Activated naive CD4-positive, alpha-beta T cell treated with anti-CD3 and anti-CD28 coated beads, Interleukin-2, amount 50 U/mL, for 72 hours (primary cell): ENCODE results near the gene IL15RA. TPM values are rescaled to one million over a fixed set of nuclear protein-coding genes. Genes with fewer than 3 reads are reported as not detected.
"Not testable (repeated sequence)": the region's sequence is repeated elsewhere in the genome, so short reads cannot be mapped to it uniquely, and the experiment has no call there.

Source experiments
- ATAC-seq, 2 donors: fragments of 150-1000 bp; cut with Tn5 transposase; 2 replicates each; pipeline ENCODE4 v1.10.0; 2021; ENCODE audit warnings: mild to moderate bottlenecking in 2 of 2, moderate library complexity in 2 of 2
- DNase-seq, 2 donors: peaks; one replicate each; pipeline ENCODE4 v3.0.0; 2021 to 2022; ENCODE audit warnings: low spot score in 2 of 2
- H3K27ac Mint-ChIP-seq, 2 donors: one replicate each; pipeline ENCODE4 v1.8.0; 2022; ENCODE audit warnings: mild to moderate bottlenecking in 2 of 2, mixed read lengths in 2 of 2
- H3K36me3 Mint-ChIP-seq, 2 donors: one replicate each; pipeline ENCODE4 v1.8.0; 2022; ENCODE audit warnings: mixed read lengths in 2 of 2
- H3K9me3 Mint-ChIP-seq, 2 donors: one replicate each; pipeline ENCODE4 v1.8.0; 2022; ENCODE audit warnings: mixed read lengths in 2 of 2
- total RNA-seq, 2 donors: library from RNA; stranded (reverse); gene quantifications; one replicate each; pipeline ENCODE4 v1.2.3, GENCODE V29; 2022

The IL15RA gene
- total RNA-seq, 2 donors from 2014 or later, result 6.6 to 16.7 TPM

DNA sequence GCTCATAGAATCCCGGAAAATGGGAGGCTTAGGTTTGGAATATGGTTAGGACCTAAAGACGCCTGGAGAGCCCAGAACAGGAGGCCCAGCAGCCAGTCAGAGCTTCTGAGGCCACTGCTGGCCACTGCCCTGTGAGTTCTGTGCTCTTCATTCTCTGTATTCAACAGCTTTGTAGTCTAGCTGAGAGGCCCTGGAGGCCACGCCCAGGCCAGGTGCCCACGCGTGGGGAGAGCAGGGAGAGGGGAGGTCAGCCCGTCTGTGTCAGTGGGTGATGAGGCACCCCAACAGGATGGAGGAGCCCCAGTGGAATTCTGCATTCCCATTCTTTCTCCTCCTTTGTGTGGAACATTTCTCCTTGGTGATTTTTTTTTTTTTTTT, 29.1 kb downstream of the IL15RA start:
- Mint-ChIP-seq H3K9me3 (no peaks in the 10 kb centered on the region), H3K27ac (no peak overlapping the region), H3K36me3 (no peaks in the 10 kb centered on the region)
- DNase-seq (no peak), ATAC-seq (no peak)

DNA sequence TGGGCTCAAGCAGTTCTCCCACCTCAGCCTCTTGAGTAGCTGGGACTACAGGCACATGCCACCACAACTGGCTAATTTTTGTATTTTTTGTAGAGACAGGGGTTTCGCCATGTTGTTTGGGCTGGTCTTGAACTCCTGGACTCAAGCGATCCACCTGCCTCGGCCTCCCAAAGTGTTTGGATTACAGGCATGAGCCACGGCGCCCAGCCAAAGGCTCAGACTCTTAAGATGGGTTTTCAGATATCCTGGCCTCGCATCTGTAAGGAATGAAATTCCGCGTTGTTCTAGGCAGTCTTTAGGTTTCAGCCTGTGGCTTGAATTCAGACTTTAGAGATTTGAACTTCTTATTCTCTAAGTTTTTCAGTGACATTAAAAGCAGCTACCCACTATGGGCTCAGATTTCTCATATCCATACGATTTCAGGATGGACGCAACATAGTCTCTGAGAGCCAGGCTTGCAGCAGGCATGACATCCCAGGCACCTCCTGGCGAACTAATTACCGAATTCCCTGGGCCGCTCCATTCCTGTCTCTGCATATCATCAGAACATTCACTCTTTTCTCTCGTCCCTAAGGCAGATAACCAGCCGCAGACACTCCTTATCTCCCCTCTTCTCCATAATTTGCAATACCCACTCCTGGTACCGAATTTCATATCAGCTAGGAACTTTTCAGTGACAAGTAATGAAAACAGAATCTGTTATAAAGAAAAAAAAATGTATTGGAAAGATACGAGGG, 29.7 kb downstream of the IL15RA start:
- no peak for ATAC-seq
- Mint-ChIP-seq H3K36me3 (no peaks in the 10 kb centered on the region), H3K27ac (no peak overlapping the region), H3K9me3 (no peaks in the 10 kb centered on the region)
- DNase-seq, result no peak

DNA sequence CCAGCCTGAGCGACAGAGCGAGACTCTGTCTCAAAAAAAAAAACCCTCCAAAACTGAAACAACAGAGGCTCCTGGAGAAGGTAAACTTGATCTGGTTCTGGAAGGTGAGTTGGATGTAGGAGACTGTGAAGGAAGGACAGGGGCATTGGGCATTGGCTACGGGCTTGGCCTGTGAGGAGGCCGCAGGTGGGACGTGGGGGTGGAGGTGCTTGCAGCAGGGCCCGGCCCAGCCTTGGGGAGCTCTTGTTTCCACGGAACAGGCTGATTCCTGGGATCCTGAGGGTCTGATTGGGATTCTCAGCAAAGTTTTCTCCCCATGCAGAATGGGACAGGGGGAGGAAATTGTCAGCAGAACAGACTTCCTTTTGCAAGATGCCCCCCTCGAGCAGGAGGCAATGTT, 30.6 kb downstream of the IL15RA start:
- Mint-ChIP-seq H3K27ac (peak overlapping the region in 1 of 2 donors; percentile 57), H3K9me3 (no peaks in the 10 kb centered on the region), H3K36me3 (no peaks in the 10 kb centered on the region)
- no peak for DNase-seq
- ATAC-seq, result no peak

DNA sequence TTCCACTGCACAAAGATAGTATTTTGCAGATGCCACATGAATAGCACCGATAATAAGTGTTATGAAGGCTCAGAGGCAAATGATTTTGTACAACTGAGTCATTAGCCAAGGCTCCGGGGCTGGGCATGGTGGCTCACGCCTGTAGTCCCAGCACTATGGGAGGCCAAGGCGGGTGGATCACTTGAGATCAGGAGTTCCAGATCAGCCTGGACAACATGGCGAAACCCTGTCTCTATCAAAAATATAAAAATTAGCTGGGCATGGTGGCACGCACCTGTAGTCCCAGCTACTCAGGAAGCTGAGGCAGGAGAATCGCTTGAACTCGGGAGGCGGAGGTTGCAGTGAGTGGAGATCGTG, 30.9 kb downstream of the IL15RA start:
- not testable (repeated sequence) for ATAC-seq, H3K27ac Mint-ChIP-seq, H3K36me3 Mint-ChIP-seq, DNase-seq, H3K9me3 Mint-ChIP-seq

DNA sequence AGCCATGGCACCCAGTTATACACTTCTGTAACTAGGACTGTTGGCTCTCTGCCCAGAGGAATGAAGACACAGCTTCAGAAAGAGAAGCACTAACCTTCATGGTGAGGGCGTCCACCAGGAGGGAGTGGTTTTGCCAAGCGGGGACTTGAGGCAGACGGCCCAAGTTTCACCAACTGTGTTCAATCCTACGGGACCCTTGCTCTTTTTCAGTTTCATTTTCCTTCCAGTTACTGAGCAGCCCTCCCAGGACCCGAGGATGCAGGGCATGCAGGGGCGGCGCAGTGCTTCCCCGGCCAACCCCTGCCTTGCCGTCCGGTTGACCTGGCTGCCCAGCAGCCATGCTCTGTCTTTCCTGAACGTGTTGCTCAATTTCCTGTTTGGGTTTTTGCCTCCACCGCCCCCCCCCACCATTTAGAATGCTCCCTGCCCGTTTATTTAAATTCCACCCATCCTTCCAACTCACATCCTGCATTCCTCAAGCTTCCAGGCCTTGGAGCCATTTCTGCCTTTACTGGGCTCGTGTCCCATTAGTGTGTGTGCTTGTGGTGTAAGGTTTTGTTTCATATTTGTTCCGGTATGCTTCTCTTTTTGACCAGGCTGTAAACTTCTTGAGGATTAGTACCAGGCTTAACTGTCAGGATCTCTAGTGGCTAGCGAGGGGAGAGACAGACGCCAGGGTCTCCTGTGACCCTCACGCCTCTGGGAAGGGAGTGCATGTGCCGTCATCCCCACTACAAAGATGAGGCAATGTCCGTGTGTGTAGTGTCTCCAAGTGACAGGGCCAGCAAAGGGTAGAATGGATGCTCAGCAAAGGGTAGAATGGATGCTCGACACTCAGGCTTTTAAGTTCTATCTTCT, 31.6 kb downstream of the IL15RA start:
- ATAC-seq (peak in 1 of 2 donors; percentile 24), DNase-seq (no peak)
- Mint-ChIP-seq H3K36me3 (no peaks in the 10 kb centered on the region), H3K9me3 (no peaks in the 10 kb centered on the region), H3K27ac (peak overlapping the region in 1 of 2 donors; percentile 2)

DNA sequence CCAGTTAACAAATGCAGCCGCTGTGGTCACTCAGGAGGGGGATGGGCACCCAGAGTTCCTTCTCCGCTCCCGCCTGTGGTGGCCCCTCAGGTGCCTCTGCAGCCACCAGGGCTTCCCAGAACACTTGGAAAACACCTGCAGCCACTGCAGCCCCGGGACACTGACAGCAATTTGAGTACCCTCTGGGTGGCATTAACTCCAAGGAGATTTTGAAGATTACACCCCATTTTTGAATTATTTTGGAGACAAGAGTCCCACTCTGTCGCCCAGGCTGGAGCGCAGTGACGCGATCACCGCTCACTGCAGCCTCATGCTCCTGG, 32.2 kb downstream of the IL15RA start:
- DNase-seq, result no peak
- Mint-ChIP-seq H3K9me3 (no peaks in the 10 kb centered on the region), H3K36me3 (no peaks in the 10 kb centered on the region), H3K27ac (peak overlapping the region in 1 of 2 donors; percentile 2)
- no peak for ATAC-seq

DNA sequence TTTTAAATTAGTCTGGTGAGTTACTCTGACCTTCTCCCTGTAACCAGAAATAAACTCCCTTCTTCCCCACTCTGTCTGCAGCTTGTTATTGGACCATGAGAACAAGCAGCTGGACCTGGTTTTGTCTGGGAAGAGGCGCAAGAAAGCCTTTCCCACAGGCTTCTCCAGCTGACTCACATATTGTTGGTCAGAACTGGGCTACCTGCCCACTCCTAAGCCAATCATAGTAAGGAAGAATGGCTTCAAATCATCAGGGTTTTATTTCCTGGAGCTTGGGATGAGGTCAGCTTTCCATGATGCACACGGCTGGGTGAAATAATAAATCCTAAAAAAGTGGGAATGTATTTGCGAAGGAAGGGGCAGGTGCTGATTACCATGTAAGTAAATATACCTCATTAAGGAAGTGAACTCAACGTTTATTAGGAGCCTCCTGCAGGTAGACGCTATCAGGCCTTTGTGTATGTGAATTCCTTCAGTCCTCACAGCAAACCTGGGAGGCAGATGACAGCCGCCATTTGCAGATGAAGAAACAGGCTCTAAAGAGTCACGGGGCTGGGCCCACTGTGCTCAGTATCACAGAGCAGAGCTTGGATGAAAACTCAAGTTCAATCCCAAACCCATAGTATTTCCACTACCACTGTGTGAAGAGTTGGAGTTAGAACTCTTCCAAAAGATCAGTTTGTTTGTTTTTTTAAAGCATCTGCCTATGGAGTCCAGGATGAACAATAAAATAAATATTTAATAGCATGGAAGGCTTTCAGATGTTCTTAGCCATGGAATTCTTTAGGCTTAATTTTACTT, 32.8 kb downstream of the IL15RA start:
- H3K36me3 Mint-ChIP-seq, result no peaks in the 10 kb centered on the region
- DNase-seq (no peak), ATAC-seq (no peak)
- H3K9me3 Mint-ChIP-seq, result no peaks in the 10 kb centered on the region
- H3K27ac Mint-ChIP-seq, result peak overlapping the region in 1 of 2 donors; percentile 2

DNA sequence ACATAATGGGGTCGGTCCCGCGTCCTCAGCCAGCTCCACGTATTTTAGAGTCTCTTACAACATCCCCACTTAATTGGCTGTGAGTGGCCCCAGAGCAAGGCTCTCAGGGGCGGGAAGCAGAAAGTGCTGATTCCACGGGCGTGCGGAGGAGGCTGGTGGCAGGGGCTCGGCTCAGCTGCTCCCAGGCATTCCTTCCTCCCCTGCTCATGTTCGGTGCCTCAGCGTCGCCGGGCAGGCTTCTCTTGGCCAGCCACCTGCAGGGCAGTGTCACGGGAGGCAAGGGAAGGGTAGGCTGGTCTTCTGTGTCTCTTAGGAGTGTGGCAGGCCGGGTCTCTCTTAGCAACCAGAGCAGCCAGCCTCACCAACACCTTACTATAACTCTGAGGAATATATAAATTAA, 33.8 kb downstream of the IL15RA start:
- DNase-seq, result no peak
- Mint-ChIP-seq H3K36me3 (peaks cover 0 to 3% of the 10 kb centered on the region in 2 donors), H3K27ac (no peak overlapping the region), H3K9me3 (no peaks in the 10 kb centered on the region)
- ATAC-seq, result no peak

DNA sequence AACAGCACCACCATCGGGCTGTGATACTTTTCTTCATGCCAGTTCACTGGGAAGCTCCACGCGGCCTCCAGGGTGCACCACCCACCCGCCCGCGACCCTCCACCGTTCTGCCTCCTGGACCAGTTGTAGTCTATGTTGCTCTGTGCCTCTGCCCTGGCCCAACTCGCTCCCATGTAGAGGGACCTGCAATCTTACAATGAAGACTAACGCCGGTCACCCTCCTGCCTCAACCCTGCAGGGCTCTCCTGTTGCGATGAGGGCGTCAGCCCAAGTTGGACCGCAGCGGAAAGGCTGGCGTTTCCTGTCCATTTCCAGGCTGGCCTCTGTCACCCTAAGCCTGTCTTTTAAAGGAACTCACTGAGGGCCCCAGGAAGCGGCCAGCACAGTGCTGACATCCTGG, 34.9 kb downstream of the IL15RA start:
- ATAC-seq, result no peak
- peaks cover 0 to 14% of the 10 kb centered on the region in 2 donors for H3K36me3 Mint-ChIP-seq

DNA sequence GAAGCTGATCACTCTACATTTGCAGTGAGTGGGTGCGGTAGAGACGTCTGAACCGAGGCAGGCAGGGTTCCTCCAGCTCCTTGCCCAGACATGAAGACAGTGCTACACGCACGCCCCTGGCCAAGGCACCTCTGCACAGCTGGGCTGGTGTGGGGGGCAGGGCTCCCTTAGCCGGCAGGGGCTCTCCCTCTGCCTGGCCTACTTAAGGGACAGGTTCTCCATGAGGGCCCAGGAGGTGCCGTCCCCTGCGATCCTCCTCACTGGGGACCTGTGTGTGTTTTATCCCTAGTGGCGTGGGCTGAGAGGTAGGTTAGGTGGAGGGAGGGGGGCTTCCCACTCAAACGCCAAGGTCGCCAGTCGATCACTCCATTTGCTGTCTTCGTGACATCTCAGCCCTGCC, 35.3 kb downstream of the IL15RA start:
- ATAC-seq (no peak), DNase-seq (no peak)
- H3K36me3 Mint-ChIP-seq, result peaks cover 0 to 14% of the 10 kb centered on the region in 2 donors
- no peak overlapping the region for H3K27ac Mint-ChIP-seq
- H3K9me3 Mint-ChIP-seq, result no peaks in the 10 kb centered on the region

More for the DNA sequence above, 34.9 kb downstream of the IL15RA start:
- Mint-ChIP-seq H3K27ac (no peak overlapping the region), H3K9me3 (no peaks in the 10 kb centered on the region)
- no peak for DNase-seq

DNA sequence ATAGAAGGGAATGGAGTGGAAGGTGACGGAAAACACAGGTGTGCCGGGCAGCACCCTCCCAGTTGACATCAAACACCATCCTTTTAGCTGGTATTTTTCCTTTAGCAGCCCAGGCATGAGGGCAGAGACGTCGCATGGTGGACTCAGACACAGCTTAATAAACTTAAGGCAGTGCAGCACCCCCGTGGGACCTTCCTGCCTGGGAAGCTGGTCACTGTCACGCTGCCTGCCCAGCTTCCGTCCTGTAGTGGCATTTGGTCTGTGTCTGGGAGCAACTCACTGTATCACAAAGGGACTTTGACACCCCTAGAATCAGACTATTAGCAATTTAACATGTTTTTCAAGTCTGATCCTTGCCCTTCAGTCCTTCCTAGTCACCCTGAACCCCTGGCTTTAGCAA, 35.8 kb downstream of the IL15RA start:
- DNase-seq (no peak), ATAC-seq (no peak)
- Mint-ChIP-seq H3K27ac (no peak overlapping the region), H3K9me3 (no peaks in the 10 kb centered on the region), H3K36me3 (peaks cover 0 to 14% of the 10 kb centered on the region in 2 donors)

DNA sequence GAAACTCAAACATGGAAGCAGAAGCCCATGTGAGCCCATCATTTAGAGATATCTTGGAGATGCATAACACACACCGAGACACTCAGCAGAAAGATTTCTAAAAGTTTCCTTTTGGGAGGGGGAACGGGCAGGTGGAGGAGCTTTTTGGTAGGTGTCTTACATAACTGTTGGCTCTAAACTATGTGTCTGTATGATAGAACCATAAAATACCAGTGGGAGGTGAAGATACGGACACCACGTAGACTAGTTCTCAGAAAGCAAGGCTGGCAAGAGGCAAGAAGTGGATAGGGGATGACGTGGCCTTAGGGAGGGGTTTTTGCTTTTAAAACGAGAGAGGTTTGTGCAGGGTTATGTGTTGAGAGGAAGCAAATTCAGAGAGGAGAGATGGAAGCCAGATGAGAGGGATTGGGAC, 36.5 kb downstream of the IL15RA start:
- no peak overlapping the region for H3K27ac Mint-ChIP-seq
- ATAC-seq (no peak), DNase-seq (no peak)
- H3K36me3 Mint-ChIP-seq, result peaks cover 0 to 14% of the 10 kb centered on the region in 2 donors
- no peaks in the 10 kb centered on the region for H3K9me3 Mint-ChIP-seq

DNA sequence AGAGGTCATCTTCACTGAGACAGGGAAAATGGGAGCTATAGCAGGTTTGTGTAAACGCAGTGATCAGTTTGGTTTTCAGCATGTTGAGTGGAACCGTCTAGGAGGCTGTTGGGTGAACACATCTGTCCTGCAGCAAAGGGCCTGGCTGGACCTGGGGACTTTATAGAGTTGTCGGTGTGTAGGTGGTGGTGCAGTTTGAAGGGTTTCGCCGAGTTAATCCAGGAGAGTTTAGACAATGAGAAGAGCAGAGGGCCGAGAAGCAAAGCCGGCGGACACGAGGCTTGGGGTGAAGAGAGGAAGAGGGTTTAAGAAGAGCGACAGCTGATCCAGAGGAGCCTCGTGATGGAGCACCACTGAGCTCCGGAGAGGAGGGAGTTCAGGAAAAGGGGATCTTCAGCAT, 39.1 kb downstream of the IL15RA start:
- no peaks in the 10 kb centered on the region for H3K9me3 Mint-ChIP-seq

DNA sequence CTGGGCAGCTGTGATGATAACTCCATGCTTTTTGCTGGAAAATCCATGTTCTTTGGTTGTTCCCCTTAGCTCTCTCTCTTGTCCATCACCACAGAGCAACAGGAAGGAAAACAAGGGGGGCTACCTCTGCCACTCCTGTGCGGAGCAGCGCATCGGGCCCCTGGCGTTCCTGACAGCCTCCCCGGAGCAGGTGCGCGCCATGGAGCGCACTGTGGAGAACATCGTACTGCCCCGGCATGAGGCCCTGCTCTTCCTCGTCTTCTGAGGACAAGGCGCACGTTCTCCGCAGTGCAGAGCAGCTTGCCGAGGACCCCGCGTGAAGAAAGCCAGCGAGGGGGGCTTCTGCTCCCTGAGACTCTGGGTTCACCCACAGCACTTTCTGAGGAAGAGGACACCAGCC, 40.3 kb downstream of the IL15RA start:
- Mint-ChIP-seq H3K36me3 (peaks cover 0 to 14% of the 10 kb centered on the region in 2 donors), H3K27ac (no peak overlapping the region), H3K9me3 (no peaks in the 10 kb centered on the region)
- DNase-seq, result no peak
- ATAC-seq, result no peak

More for the DNA sequence above, 39.1 kb downstream of the IL15RA start:
- ATAC-seq (no peak), DNase-seq (no peak)
- Mint-ChIP-seq H3K36me3 (peaks cover 0 to 14% of the 10 kb centered on the region in 2 donors), H3K27ac (peak overlapping the region in 1 of 2 donors; percentile 4)

DNA sequence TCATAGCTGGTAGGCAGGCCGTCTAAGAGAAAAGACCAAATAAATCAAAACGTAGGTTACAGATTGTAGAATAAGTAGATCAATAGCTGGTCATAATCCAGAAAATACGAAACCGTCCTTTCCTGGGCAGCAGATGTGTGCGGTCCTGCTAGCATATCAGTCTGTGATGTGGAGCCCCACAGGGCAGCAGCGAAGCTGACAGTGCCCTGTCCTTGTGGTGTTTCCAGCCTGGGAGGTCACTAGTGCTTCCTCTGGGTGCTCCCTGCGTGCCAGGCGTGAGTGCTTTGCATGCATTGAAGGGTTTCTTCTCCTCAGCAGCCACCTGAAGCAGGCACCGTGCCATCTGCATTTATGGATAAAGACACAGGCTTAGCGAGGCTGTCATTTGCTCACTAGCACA, 41.7 kb downstream of the IL15RA start:
- Mint-ChIP-seq H3K27ac (peak overlapping the region; percentile 58 to 61), H3K36me3 (peaks cover 0 to 14% of the 10 kb centered on the region in 2 donors), H3K9me3 (no peaks in the 10 kb centered on the region)
- no peak for ATAC-seq
- no peak for DNase-seq

DNA sequence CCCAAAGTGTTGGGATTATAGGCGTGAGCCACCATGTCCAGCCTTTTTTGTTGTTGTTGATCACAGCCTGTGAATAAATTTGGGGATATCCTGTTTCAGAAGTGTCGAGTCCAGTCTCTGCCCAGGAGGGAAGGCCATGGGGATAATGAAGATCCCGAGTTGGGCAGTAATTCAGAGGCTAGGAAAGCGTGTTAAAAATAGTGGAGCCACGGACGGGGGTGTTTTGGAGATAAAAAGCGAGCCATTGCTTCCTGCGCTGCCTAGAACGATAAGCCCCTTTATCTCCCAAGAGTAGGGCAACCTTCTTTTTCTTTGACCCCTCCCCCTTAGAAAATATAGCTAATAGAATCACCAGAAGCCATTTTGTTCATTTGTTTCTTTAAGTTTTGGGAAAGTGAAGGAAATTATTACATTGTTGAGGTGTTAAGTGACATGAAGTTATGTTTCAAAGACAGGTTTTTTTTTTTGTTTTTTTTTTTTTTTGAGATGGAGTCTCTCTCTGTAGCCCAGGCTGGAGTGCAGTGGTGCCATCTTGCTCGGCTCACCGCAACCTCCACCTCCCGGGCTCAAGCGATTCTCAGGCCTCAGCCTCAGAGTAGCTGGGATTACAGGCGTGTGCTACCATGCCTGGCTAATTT, 43.3 kb downstream of the IL15RA start:
- no peak for DNase-seq
- H3K27ac Mint-ChIP-seq, result peak overlapping the region in 1 of 2 donors; percentile 82
- no peak for ATAC-seq
- H3K36me3 Mint-ChIP-seq, result peaks cover 0 to 19% of the 10 kb centered on the region in 2 donors
- no peaks in the 10 kb centered on the region for H3K9me3 Mint-ChIP-seq

DNA sequence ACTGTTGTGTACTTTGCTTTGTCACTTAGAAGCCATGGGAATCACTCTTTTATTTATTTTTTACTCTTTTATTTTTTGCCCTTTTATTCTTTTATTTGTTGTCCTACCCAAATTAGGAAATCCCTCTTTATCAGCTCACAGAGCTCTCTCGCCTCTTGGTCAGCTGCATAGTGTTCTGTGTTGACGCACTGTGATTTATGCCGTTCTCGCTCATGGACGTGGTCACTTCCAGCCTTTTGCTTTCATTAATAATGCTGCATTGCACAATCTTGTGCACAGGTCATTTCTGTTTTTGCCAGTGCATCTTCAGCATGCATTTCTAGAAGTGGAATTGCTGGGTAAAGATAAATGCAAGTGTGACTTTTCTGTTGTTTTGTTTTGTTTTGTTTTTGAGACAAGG, 45.0 kb downstream of the IL15RA start:
- no peak for ATAC-seq
- no peaks in the 10 kb centered on the region for H3K9me3 Mint-ChIP-seq

More for the DNA sequence above, 45.0 kb downstream of the IL15RA start:
- Mint-ChIP-seq H3K36me3 (peaks cover 7 to 8% of the 10 kb centered on the region in 2 donors), H3K27ac (no peak overlapping the region)
- no peak for DNase-seq
